Body of pancreas (tissue), 4 donors: ENCODE measurements around the gene NACC2.

Experiments
- POLR2A ChIP-seq, 3 donors: fragments of 450-650 bp; IDR thresholded peaks; one replicate each; pipeline ENCODE4 v1.6.1; 2016; ENCODE audit warnings: antibody characterized with exemption in 3 of 3, mild to moderate bottlenecking in 2 of 3
- TF ChIP-seq, protein P1 (sequence below), 7 experiments: fragments of 450-650 bp in 4 of 7; fragments of 200-600 bp in 3 of 7; sonication (generic) in 3 of 7; IDR thresholded peaks; one replicate each; pipeline ENCODE4 v1.5.1; 2016 to 2019; ENCODE audit warnings: antibody characterized with exemption in 7 of 7

DNA sequence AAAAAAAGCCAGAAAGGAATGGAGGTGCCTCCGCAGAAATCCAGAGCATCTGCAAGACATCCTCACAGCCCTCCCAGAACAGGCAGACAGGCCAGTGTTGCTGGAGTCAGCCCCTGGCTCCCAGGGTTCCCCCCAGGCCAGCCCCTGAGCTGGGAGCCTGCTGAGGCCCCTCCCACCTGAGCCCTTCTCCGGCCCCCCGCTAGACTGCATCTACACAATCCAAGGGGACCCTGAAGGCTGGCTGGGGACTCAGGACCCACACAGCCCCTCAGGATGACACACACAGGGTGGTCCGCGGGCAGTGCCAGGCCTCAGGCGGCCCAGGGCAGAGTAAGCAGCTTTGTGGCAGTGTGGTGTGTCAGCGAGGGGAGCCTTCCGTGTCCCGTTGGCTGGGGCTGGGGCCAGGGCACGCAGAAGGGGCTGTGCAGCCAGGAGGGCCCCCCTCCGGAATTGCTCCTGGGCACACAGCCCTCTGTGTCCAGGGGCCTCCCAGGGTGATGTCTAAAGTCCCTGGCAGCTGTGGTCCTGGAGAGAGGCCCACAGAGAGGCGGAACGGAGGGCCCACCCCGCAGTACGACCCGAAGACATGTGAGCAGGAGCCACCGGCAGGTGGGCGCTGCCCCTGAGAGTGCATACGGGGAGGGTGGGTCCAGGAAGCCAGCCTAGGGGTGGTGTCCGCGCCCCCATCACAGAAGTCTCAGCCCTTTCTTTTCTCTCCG, 20.7 kb upstream of the NACC2 start:
- no peak for TF ChIP-seq POLR2A (IDR thresholded peaks at IDR 0.05)
- TF ChIP-seq, protein P1, sequence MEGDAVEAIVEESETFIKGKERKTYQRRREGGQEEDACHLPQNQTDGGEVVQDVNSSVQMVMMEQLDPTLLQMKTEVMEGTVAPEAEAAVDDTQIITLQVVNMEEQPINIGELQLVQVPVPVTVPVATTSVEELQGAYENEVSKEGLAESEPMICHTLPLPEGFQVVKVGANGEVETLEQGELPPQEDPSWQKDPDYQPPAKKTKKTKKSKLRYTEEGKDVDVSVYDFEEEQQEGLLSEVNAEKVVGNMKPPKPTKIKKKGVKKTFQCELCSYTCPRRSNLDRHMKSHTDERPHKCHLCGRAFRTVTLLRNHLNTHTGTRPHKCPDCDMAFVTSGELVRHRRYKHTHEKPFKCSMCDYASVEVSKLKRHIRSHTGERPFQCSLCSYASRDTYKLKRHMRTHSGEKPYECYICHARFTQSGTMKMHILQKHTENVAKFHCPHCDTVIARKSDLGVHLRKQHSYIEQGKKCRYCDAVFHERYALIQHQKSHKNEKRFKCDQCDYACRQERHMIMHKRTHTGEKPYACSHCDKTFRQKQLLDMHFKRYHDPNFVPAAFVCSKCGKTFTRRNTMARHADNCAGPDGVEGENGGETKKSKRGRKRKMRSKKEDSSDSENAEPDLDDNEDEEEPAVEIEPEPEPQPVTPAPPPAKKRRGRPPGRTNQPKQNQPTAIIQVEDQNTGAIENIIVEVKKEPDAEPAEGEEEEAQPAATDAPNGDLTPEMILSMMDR (IDR thresholded peaks at IDR 0.05), result no peak
